Glutamatergic neuron (in vitro differentiated cells): Measurements from ENCODE around the gene ADSS1. TPM values are rescaled to one million over a fixed set of nuclear protein-coding genes. Genes with fewer than 3 reads are reported as not detected.
A peak's percentile ranks its signal among the peaks of the same experiment; 100 is the strongest.

Experiments used
- DNase-seq: peaks from one replicate; pipeline ENCODE4 v3.0.0; 2022
- H3K27ac Mint-ChIP-seq: one replicate; pipeline ENCODE4 v1.8.0; 2020; ENCODE audit warnings: mild to moderate bottlenecking, mixed read lengths, inconsistent platforms; ENCODE audit not compliant: unreplicated experiment
- H3K27me3 Mint-ChIP-seq: one replicate; pipeline ENCODE4 v1.8.0; 2020; ENCODE audit warnings: mild to moderate bottlenecking, moderate library complexity, mixed read lengths, inconsistent platforms; ENCODE audit not compliant: unreplicated experiment
- H3K36me3 Mint-ChIP-seq: one replicate; pipeline ENCODE4 v1.8.0; 2020; ENCODE audit warnings: mild to moderate bottlenecking, mixed read lengths, inconsistent platforms; ENCODE audit not compliant: unreplicated experiment
- H3K4me1 Mint-ChIP-seq: one replicate; pipeline ENCODE4 v1.8.0; 2020; ENCODE audit warnings: mild to moderate bottlenecking, low read depth, mixed read lengths, inconsistent platforms; ENCODE audit not compliant: unreplicated experiment
- H3K4me3 Mint-ChIP-seq: one replicate; pipeline ENCODE4 v1.8.0; 2020; ENCODE audit warnings: mild to moderate bottlenecking, mixed read lengths, inconsistent platforms; ENCODE audit not compliant: unreplicated experiment
- H3K9me3 Mint-ChIP-seq: one replicate; pipeline ENCODE4 v1.8.0; 2020; ENCODE audit warnings: mild to moderate bottlenecking, moderate library complexity, mixed read lengths, inconsistent platforms; ENCODE audit not compliant: unreplicated experiment
- total RNA-seq: library from RNA; stranded (reverse); fragmentation: NEBNext Ultra II Directional; extraction: Animal tissue kit (Norgen Biotek cat#: 25700); gene quantifications from one replicate; pipeline ENCODE4 v1.2.1, GENCODE V29; 2021; ENCODE audit not compliant: unreplicated experiment
- TF ChIP-seq, protein P1 (sequence below): fragments of 200-600 bp; sonication (generic); IDR thresholded peaks from one replicate; pipeline ENCODE4 v1.5.0; 2021; ENCODE audit not compliant: partially characterized antibody, unreplicated experiment

Gene ADSS1
- total RNA-seq, 1 donor from 2014 or later, result 45.1 TPM

DNA sequence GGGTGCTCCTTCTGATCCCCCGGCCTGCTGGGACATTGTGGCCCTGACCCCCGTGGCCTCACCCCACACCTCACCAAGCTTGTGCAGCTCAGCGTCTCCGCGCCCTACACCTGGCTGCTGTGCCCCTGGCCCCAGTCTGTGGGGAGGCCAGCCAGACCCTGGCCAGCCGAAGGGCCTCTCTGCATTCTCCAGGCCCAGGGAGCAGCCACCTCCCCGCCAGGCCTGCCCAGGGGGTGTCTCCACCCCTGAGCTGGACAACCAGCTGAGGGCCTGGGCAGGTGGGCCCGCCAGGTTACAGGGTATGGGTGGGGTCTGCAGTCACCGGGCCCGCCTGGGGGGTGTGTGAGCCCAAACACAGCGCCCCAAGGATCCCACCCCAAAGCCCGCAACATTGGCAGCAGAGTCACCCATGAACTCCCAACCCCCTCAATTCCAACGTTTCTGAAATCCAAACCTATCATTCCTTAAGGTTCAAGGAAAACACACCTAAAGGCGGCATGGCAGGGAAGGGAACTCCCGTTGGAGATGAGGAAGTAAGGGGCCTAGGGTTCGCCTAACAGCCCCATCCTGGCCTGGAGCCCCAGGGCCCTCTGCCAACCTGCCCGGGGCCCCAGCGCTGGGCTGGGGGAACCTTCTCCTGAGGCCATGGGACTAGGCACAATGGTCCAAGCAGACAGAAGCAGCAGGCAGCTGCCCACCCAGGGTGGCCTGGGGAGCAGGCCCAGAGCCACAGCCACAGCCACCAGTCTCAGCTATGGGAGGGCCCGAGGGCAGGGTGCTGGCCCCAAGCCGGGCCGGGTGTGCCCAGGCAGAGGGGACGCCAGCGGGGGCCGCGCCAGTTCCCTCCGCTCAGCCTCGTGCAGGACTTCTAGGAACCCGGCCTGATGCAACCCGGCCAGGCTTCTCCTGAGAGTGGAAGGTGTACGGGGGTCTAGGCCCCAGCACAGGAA lies 63.0 kb downstream of the ADSS1 start:
- H3K9me3 Mint-ChIP-seq, result no peaks in the 10 kb centered on the region
- no peak overlapping the region for H3K27ac Mint-ChIP-seq
- TF ChIP-seq, protein P1, sequence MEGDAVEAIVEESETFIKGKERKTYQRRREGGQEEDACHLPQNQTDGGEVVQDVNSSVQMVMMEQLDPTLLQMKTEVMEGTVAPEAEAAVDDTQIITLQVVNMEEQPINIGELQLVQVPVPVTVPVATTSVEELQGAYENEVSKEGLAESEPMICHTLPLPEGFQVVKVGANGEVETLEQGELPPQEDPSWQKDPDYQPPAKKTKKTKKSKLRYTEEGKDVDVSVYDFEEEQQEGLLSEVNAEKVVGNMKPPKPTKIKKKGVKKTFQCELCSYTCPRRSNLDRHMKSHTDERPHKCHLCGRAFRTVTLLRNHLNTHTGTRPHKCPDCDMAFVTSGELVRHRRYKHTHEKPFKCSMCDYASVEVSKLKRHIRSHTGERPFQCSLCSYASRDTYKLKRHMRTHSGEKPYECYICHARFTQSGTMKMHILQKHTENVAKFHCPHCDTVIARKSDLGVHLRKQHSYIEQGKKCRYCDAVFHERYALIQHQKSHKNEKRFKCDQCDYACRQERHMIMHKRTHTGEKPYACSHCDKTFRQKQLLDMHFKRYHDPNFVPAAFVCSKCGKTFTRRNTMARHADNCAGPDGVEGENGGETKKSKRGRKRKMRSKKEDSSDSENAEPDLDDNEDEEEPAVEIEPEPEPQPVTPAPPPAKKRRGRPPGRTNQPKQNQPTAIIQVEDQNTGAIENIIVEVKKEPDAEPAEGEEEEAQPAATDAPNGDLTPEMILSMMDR, result no peak
- H3K4me3 Mint-ChIP-seq, result no peak overlapping the region
- H3K4me1 Mint-ChIP-seq, result peaks cover 19% of the 10 kb centered on the region
- no peaks in the 10 kb centered on the region for H3K27me3 Mint-ChIP-seq
- DNase-seq, result peak; percentile 8
- no peaks in the 10 kb centered on the region for H3K36me3 Mint-ChIP-seq

- peaks cover 1% of the 10 kb centered on the region for H3K27me3 Mint-ChIP-seq
- H3K9me3 Mint-ChIP-seq, result no peaks in the 10 kb centered on the region
- H3K36me3 Mint-ChIP-seq, result no peaks in the 10 kb centered on the region
- no peak for DNase-seq
- H3K27ac Mint-ChIP-seq, result no peak overlapping the region
- peaks cover 20% of the 10 kb centered on the region for H3K4me1 Mint-ChIP-seq
- TF ChIP-seq, protein P1, result no peak
- H3K4me3 Mint-ChIP-seq, result no peak overlapping the region
Measured at GRCh38 chr14:104787736-104788135, 63.7 kb downstream of the ADSS1 start.

GRCh38 chr14:104788161-104788818 lies 64.3 kb downstream of the ADSS1 start:
- peaks cover 4% of the 10 kb centered on the region for H3K9me3 Mint-ChIP-seq
- H3K4me3 Mint-ChIP-seq, result peak overlapping the region; percentile 25
- H3K36me3 Mint-ChIP-seq, result no peaks in the 10 kb centered on the region
- H3K27me3 Mint-ChIP-seq, result peaks cover 5% of the 10 kb centered on the region
- H3K4me1 Mint-ChIP-seq, result peaks cover 22% of the 10 kb centered on the region
- no peak overlapping the region for H3K27ac Mint-ChIP-seq
- TF ChIP-seq, protein P1, result no peak
- peak; percentile 28 for DNase-seq

DNA sequence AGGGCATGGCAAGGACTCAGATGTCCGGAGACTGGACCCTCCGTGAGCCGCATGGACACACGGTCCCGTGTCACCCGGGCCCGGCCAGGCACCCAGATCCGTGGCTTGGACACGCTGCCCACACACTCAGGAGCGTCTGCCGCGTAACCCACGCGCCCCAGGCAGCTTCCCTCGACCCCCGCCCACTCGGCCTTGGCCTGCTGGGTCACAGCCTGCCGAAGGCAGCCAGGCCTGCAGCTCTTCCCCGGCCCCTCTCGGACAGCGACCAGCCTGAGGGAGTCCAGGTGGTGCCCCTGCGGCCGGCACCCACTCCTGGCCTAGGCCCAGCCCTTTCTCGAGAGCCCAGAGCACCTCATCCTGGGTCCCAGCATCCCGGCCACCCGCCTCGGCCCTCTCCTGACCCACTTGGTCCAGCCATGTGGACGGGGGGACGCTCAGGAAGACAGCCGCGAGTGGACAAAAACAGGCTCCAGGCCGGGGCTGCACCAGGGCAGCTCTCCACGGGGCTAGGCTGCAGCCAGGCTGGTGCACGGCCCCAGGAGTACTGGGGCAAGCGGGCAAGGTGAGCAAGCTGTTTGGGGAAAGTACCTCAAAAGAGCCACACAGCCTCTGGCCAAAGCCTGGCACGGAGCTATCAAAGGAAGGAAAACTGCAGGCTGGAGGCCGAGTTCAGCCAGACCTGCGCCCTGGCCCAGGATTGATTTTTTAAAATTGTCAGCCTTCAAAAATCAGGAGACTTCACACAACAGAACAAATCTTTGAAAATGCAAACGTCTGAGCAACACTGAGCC lies 65.0 kb downstream of the ADSS1 start:
- Mint-ChIP-seq H3K4me3 (peak overlapping the region; percentile 55), H3K27ac (peak overlapping the region; percentile 86), H3K27me3 (peaks cover 11% of the 10 kb centered on the region), H3K4me1 (peaks cover 28% of the 10 kb centered on the region), H3K9me3 (peaks cover 6% of the 10 kb centered on the region), H3K36me3 (no peaks in the 10 kb centered on the region)
- TF ChIP-seq, protein P1, result no peak
- peak; percentile 17 for DNase-seq
